CD14-positive monocyte (primary cell): ENCODE measurements around the gene IGF2BP2. TPM values are rescaled to one million over a fixed set of nuclear protein-coding genes. Genes with fewer than 3 reads are reported as not detected.
"Not testable (repeated sequence)": the region's sequence is repeated elsewhere in the genome, so short reads cannot be mapped to it uniquely, and the experiment has no call there.

Source experiments
- DNase-seq, 3 donors: peaks; one replicate each; pipeline ENCODE4 v3.0.0-alpha.2; 2011 to 2022
- H2AFZ ChIP-seq: 2 replicates; pipeline ENCODE4 v1.6.0; 2012; ENCODE audit warnings: mild to moderate bottlenecking, low read depth, low read length, inconsistent platforms; ENCODE audit not compliant: insufficient read depth, poor library complexity, severe bottlenecking
- H3K27ac ChIP-seq, 2 donors: 1 replicate in 1 of 2; 2 replicates in 1 of 2; pipeline ENCODE4 v1.5.1; 2012 to 2013; ENCODE audit warnings: low read length in 2 of 2, control low read depth in 1 of 2, inconsistent platforms in 1 of 2, low read depth in 1 of 2, mild to moderate bottlenecking in 1 of 2
- H3K27me3 ChIP-seq, 2 donors: one replicate each; pipeline versions ENCODE4 v1.6.0 to v1.6.1; 2011 to 2013; ENCODE audit warnings: low read length in 2 of 2; ENCODE audit not compliant: control insufficient read depth in 2 of 2, insufficient read depth in 2 of 2
- H3K36me3 ChIP-seq, 2 donors: replicated peaks in 1 of 2; 1 replicate in 1 of 2; 2 replicates in 1 of 2; pipeline versions ENCODE4 v1.5.1 to v1.6.1; 2012 to 2013; ENCODE audit warnings: low read length in 2 of 2, control low read depth in 1 of 2, inconsistent platforms in 1 of 2, mild to moderate bottlenecking in 1 of 2; ENCODE audit not compliant: insufficient read depth in 2 of 2, control insufficient read depth in 1 of 2
- H3K4me1 ChIP-seq, 2 donors: 1 replicate in 1 of 2; 2 replicates in 1 of 2; pipeline versions ENCODE4 v1.5.1 to v1.6.1; 2012 to 2013; ENCODE audit warnings: low read length in 2 of 2, control low read depth in 1 of 2, inconsistent platforms in 1 of 2, mild to moderate bottlenecking in 1 of 2, moderate library complexity in 1 of 2; ENCODE audit not compliant: insufficient read depth in 2 of 2, control insufficient read depth in 1 of 2
- H3K4me2 ChIP-seq: replicated peaks from 2 replicates; pipeline ENCODE3; 2012; ENCODE audit warnings: low read length, moderate library complexity, mild to moderate bottlenecking; ENCODE audit not compliant: poor library complexity, severe bottlenecking; ENCODE audit errors: extremely low read depth
- H3K4me3 ChIP-seq, 3 experiments: fragments of 200-600 bp in 1 of 3; sonication (generic) in 1 of 3; replicated peaks in 1 of 3; 1 replicate in 2 of 3; 2 replicates in 1 of 3; pipeline ENCODE4 v1.5.1; 2011 to 2013; ENCODE audit warnings: low read length in 3 of 3, mild to moderate bottlenecking in 3 of 3, control low read depth in 2 of 3, low read depth in 2 of 3, inconsistent platforms in 1 of 3, moderate library complexity in 1 of 3
- H3K79me2 ChIP-seq: 2 replicates; pipeline ENCODE4 v1.6.0; 2012; ENCODE audit warnings: mild to moderate bottlenecking, control low read depth, inconsistent platforms, low read length, moderate library complexity; ENCODE audit not compliant: insufficient read depth
- H3K9ac ChIP-seq: 2 replicates; pipeline ENCODE4 v1.6.0; 2017; ENCODE audit warnings: low read length, mild to moderate bottlenecking; ENCODE audit not compliant: insufficient read depth, poor library complexity, severe bottlenecking
- H3K9me3 ChIP-seq, 2 donors: replicated peaks in 1 of 2; 1 replicate in 1 of 2; 2 replicates in 1 of 2; pipeline versions ENCODE4 v1.5.1 to v1.6.1; 2012 to 2013; ENCODE audit warnings: low read length in 2 of 2, control low read depth in 1 of 2; ENCODE audit not compliant: control insufficient read depth in 1 of 2, insufficient read depth in 1 of 2
- H4K20me1 ChIP-seq: 2 replicates; pipeline ENCODE4 v1.6.0; 2012; ENCODE audit warnings: mild to moderate bottlenecking, low read length, control low read depth, moderate library complexity; ENCODE audit not compliant: insufficient read depth
- H3K27ac Mint-ChIP-seq, 7 donors: one replicate each; pipeline ENCODE4 v1.8.0; 2020; ENCODE audit warnings: mild to moderate bottlenecking in 7 of 7, mixed read lengths in 7 of 7, moderate library complexity in 6 of 7, inconsistent platforms in 2 of 7
- H3K27me3 Mint-ChIP-seq, 3 donors: one replicate each; pipeline ENCODE4 v1.8.0; 2021 to 2022; ENCODE audit warnings: low read depth in 3 of 3, mild to moderate bottlenecking in 3 of 3, mixed read lengths in 3 of 3, moderate library complexity in 3 of 3, inconsistent platforms in 1 of 3
- H3K36me3 Mint-ChIP-seq, 2 donors: one replicate each; pipeline ENCODE4 v1.8.0; 2020; ENCODE audit warnings: mixed read lengths in 2 of 2, inconsistent platforms in 1 of 2, mild to moderate bottlenecking in 1 of 2
- H3K4me1 Mint-ChIP-seq: one replicate; pipeline ENCODE4 v1.8.0; 2020; ENCODE audit warnings: mild to moderate bottlenecking, mixed read lengths
- H3K4me3 Mint-ChIP-seq, 2 donors: one replicate each; pipeline ENCODE4 v1.8.0; 2020; ENCODE audit warnings: mild to moderate bottlenecking in 2 of 2, mixed read lengths in 2 of 2, moderate library complexity in 1 of 2
- H3K9me3 Mint-ChIP-seq, 7 donors: one replicate each; pipeline ENCODE4 v1.8.0; 2020 to 2022; ENCODE audit warnings: mixed read lengths in 7 of 7, mild to moderate bottlenecking in 6 of 7, moderate library complexity in 6 of 7, inconsistent platforms in 2 of 7
- WGBS: methylation state at CpG from one replicate; pipeline ENCODE4 v1.1.5; 2013; ENCODE audit warnings: missing lambda C conversion rate; ENCODE audit not compliant: insufficient coverage; 5-methylcytosine and 5-hydroxymethylcytosine counted together
- intact Hi-C, 2 donors: fragments of 100-400 bp; cut with micrococcal nuclease; formaldehyde crosslinking; loops; one replicate each; pipeline versions ENCODE4 v1.15.0 to v1.15.1; 2023
- polyA plus RNA-seq, 3 donors: library from polyadenylated mRNA; depleted of rRNA in 1 of 3; unstranded in 2 of 3; stranded (reverse) in 1 of 3; fragments of 300-500 nt in 2 of 3; fragments of >200 nt in 1 of 3; fragmentation: Illumina TruSeq in 2 of 3; gene quantifications; 1 replicate in 2 of 3; 2 replicates in 1 of 3; pipeline ENCODE4 v1.2.3, GENCODE V29; 2012 to 2021
- TF ChIP-seq, protein P1 (sequence below): fragments of 200-600 bp; IDR thresholded peaks from one replicate; pipeline ENCODE4 v1.8.0; 2022; ENCODE audit warnings: antibody characterized with exemption, mild to moderate bottlenecking

The IGF2BP2 gene
- polyA plus RNA-seq, 3 donors = 0.78 to 2.8 (median 1.00) TPM

DNA sequence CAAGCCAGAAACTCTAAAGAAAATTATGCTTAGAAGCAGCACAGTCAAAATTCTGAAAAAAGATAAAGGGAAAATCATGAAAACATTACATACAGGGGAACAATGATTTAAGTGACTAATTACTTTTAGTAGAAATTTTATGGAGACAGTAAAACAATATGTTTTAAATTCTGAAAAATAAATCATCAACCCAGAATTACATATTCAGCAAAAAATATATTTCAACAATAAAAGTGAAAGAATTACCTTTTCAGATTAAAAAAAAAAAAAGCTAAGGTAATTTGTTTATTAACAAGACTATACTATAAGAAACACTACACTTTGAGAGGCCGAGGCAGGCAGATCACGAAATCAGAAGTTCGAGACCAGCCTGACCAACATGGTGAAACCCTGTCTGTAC is 32.4 kb upstream of the IGF2BP2 start:
- no peak overlapping the region for H3K27ac ChIP-seq
- WGBS = 97% methylated on average over 3 of the region's 3 CpGs
- H3K4me1 ChIP-seq = no peaks in the 10 kb centered on the region
- H3K4me1 Mint-ChIP-seq = no peaks in the 10 kb centered on the region
- no peaks in the 10 kb centered on the region for H3K79me2 ChIP-seq
- H3K9me3 Mint-ChIP-seq = peaks cover 15 to 30% (median 27%) of the 10 kb centered on the region in 7 donors
- peaks cover 0 to 3% (median 0%) of the 10 kb centered on the region in 3 donors for H3K27me3 Mint-ChIP-seq
- H4K20me1 ChIP-seq = no peaks in the 10 kb centered on the region
- intact Hi-C loops = no loop called here
- H3K36me3 Mint-ChIP-seq = no peaks in the 10 kb centered on the region
- H3K36me3 ChIP-seq = no peaks in the 10 kb centered on the region
- no peak overlapping the region for H3K4me3 Mint-ChIP-seq
- no peak overlapping the region for H3K4me2 ChIP-seq
- DNase-seq = no peak
- no peak overlapping the region for H2AFZ ChIP-seq
- peaks cover 9 to 10% of the 10 kb centered on the region in 2 donors for H3K9me3 ChIP-seq
- H3K4me3 ChIP-seq = no peak overlapping the region
- peak overlapping the region in 1 of 7 donors; percentile 35 for H3K27ac Mint-ChIP-seq
- H3K9ac ChIP-seq = no peak overlapping the region
- TF ChIP-seq, protein P1, sequence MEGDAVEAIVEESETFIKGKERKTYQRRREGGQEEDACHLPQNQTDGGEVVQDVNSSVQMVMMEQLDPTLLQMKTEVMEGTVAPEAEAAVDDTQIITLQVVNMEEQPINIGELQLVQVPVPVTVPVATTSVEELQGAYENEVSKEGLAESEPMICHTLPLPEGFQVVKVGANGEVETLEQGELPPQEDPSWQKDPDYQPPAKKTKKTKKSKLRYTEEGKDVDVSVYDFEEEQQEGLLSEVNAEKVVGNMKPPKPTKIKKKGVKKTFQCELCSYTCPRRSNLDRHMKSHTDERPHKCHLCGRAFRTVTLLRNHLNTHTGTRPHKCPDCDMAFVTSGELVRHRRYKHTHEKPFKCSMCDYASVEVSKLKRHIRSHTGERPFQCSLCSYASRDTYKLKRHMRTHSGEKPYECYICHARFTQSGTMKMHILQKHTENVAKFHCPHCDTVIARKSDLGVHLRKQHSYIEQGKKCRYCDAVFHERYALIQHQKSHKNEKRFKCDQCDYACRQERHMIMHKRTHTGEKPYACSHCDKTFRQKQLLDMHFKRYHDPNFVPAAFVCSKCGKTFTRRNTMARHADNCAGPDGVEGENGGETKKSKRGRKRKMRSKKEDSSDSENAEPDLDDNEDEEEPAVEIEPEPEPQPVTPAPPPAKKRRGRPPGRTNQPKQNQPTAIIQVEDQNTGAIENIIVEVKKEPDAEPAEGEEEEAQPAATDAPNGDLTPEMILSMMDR = no peak
- H3K27me3 ChIP-seq = no peaks in the 10 kb centered on the region

- Histone ChIP-seq H3K4me2 (no peak overlapping the region), H3K4me1 (no peaks in the 10 kb centered on the region), H3K27ac (no peak overlapping the region), H3K27me3 (no peaks in the 10 kb centered on the region), H3K79me2 (no peaks in the 10 kb centered on the region), H2AFZ (no peak overlapping the region), H3K9ac (no peak overlapping the region), H3K4me3 (no peak overlapping the region), H3K9me3 (peaks cover 9 to 10% of the 10 kb centered on the region in 2 donors), H3K36me3 (no peaks in the 10 kb centered on the region), H4K20me1 (no peaks in the 10 kb centered on the region)
- H3K4me1 Mint-ChIP-seq = no peaks in the 10 kb centered on the region
- peaks cover 0 to 3% (median 0%) of the 10 kb centered on the region in 3 donors for H3K27me3 Mint-ChIP-seq
- H3K36me3 Mint-ChIP-seq = no peaks in the 10 kb centered on the region
- H3K9me3 Mint-ChIP-seq = peaks cover 15 to 30% (median 27%) of the 10 kb centered on the region in 7 donors
- intact Hi-C loops = no loop called here
- no peak overlapping the region for H3K4me3 Mint-ChIP-seq
- H3K27ac Mint-ChIP-seq = no peak overlapping the region
- TF ChIP-seq, protein P1 = no peak
- DNase-seq = no peak
Measured at GRCh38 chr3:185856652-185857051, 31.8 kb upstream of the IGF2BP2 start.

DNA sequence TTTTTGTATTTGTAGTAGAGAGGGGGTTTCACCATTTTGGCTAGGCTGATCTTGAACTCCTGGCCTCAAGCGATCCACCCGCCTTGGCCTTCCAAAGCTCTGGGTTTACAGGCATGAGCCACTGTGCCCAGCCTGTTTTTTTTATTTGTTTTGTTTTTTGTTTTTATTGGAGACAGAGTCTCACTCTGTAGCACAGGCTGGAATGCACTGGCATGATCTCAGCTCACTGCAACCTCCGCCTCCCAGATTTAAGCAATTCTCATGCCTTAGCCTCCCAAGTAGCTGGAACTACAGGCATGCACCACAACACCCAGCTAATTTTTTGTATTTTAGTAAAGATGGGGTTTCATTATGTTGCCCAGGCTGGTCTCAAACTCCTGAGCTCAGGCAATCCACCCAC is 28.9 kb upstream of the IGF2BP2 start:
- intact Hi-C loops, H3K4me3 ChIP-seq, H3K27me3 Mint-ChIP-seq, H3K27ac Mint-ChIP-seq, H3K36me3 ChIP-seq, H3K4me1 ChIP-seq, DNase-seq, H2AFZ ChIP-seq, H3K79me2 ChIP-seq, H3K4me1 Mint-ChIP-seq, H4K20me1 ChIP-seq, H3K27me3 ChIP-seq, H3K4me3 Mint-ChIP-seq, H3K36me3 Mint-ChIP-seq, H3K4me2 ChIP-seq, H3K27ac ChIP-seq, H3K9me3 ChIP-seq, H3K9ac ChIP-seq: not testable (repeated sequence)
- H3K9me3 Mint-ChIP-seq = peaks cover 15 to 34% (median 28%) of the 10 kb centered on the region in 7 donors
- 100% methylated on average over 1 of the region's 3 CpGs for WGBS
